NCI-H1048 (cell line): ENCODE results near the gene ADD1.
"Not testable (repeated sequence)": the region's sequence is repeated elsewhere in the genome, so short reads cannot be mapped to it uniquely, and the experiment has no call there.

Experiments used
- DNase-seq: peaks from one replicate; lab custom pipeline; 2025; lab: John Stamatoyannopoulos, UW

ADD1 gene

DNA sequence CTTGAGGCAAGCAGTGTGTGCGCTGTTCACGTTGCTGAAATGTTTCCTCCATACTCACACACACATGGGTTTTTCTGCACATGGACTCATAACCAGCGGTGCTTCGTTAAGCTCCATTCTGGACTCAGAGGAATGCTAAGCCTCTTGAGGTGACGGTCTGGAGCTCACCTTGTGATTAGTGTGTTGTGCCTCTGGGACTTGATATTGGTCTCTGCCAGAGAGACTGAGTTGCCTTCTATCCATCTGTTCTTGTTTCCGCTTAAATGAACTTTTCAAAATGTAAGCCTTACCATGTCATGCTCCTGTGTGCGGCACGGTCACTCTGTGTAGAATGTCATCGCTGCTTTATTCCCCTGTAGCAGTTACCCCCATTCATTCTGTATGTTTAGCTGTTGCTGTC lies 42.5 kb downstream of the ADD1 start:
- no peak for DNase-seq

- DNase-seq: no peak
These were observed 43.0 kb downstream of the ADD1 start for GRCh38 chr4:2886622-2887021.

DNA sequence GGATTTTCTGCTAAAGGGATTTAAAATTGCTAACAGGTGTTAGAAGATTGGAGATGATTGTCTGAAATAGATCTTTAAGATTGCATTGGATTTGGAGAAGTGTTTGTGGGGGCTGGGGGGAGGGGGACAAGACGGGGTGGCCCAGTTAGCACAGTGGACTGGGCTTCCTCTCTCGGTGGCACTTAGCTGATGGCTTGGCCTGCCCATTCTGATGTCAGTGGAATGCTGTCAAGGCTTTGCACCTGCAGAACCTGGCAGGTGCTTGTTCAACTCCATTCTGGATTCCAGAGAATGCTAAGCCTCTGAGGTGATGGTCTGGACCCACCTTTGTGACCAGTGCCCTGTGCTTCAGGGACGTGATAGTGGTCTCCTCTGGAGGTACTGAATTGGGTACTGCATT lies 43.7 kb downstream of the ADD1 start:
- DNase-seq: no peak

- DNase-seq: no peak
These were observed 45.2 kb downstream of the ADD1 start for GRCh38 chr4:2888886-2889285.

GRCh38 chr4:2891294-2891693 lies 47.6 kb downstream of the ADD1 start:
- DNase-seq: no peak

DNA sequence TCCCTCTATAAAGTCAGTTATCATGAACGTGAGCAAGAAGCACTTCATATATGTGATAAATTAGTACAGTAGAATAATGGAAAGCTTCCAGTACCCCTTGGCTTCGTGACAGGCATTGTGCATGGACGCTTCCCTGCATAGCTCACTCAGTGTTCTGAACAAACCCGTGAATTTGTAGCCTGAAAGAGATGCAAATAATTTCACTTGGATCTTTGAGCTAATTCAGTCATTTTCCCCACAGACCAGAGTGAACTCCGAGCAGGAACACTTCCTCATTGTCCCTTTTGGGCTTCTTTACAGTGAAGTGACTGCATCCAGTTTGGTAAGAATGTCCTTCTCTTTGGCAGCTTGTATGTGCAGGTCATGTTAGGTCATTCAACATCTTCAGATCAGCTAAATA lies 50.1 kb downstream of the ADD1 start:
- peak; percentile 27 for DNase-seq

GRCh38 chr4:2898001-2898400 lies 54.4 kb downstream of the ADD1 start:
- no peak for DNase-seq

- DNase-seq: no peak
These were observed 57.1 kb downstream of the ADD1 start for GRCh38 chr4:2900741-2901140.

- no peak for DNase-seq
These were observed 57.5 kb downstream of the ADD1 start for GRCh38 chr4:2901186-2901585.

GRCh38 chr4:2902126-2902525 lies 58.5 kb downstream of the ADD1 start:
- no peak for DNase-seq

GRCh38 chr4:2905544-2905943 lies 61.9 kb downstream of the ADD1 start:
- DNase-seq: no peak

DNA sequence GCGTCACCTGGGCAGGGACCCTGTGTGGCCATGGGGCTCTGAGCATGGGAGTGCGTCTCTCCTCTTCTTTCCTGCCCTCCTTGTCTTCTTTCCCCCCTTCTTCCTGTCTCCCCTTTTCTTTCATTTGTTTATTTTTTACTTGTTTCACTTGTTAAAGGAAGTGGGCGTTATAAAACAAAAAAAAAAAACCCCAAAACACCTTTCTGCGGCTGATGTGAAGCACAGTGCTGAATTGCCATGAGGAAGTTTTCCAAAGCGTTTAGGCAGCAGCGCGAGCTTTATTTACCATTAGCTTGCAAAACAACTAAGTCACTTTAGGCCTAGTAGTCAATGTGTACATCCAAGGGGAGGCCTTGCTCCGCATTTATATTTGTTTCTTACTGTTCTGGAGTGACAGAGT lies 62.6 kb downstream of the ADD1 start:
- DNase-seq: no peak

DNA sequence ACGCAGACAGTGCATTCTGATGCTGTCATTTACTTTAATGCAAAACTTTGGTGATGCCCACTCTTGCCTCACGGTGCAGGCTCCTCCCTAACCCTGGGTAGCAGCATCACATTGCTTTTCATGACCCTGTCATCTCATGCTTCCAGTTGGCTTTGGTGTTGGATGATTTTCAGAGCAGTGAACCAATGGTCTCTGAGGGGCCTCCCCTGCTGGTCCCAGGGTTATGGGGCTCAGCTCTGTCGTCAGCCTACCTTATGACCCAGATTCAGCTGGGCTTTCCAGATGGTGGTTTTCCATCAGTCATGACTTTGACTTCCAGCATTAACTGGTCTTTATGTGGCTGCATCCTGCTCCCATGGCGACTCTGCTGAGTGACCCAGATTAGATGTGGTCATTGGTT lies 63.6 kb downstream of the ADD1 start:
- no peak for DNase-seq

DNA sequence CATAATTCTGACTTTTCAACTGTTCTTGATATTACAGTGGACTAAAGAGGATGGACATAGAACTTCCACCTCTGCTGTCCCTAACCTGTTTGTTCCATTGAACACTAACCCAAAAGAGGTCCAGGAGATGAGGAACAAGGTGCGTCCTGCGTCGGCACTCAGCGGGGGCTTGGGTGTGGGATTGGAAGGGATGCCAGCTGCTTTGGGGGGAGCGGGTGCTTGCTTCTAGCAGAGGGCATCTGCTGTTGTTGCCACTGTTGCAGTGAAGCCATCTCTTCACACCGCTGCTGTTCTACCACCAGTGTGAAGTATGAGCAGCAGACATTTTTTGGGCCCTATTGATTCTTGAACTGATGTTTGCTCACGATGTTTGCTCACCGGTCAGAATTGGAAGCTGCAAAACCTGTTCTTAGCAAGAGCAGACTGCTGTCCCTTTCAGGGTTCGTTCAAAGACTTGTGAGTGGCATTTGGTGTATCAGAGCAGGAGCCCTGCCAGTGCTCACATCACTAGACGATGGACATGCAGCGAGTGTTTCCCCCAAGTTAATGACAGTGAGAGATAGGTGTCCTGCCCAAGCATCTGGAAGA lies 64.2 kb downstream of the ADD1 start:
- no peak for DNase-seq

DNA sequence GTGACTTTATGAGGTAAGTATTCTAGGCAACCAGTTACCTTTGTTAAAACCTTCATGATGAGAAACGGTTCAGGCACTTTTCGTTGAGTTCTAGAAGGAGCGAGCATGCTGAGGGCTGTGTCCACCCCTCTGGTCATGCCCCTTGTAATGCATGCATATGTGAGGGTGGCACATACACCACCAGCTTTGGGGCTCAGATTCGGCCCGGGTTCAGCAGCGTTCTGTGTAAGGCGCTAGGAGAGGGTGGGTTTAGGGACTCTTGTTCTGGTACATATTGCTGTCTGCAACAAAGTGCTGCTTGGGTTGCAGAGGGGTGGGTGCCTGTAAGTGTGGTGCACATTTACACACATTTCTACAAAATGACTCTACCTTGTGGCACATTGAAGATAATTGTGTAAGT lies 65.0 kb downstream of the ADD1 start:
- no peak for DNase-seq

DNA sequence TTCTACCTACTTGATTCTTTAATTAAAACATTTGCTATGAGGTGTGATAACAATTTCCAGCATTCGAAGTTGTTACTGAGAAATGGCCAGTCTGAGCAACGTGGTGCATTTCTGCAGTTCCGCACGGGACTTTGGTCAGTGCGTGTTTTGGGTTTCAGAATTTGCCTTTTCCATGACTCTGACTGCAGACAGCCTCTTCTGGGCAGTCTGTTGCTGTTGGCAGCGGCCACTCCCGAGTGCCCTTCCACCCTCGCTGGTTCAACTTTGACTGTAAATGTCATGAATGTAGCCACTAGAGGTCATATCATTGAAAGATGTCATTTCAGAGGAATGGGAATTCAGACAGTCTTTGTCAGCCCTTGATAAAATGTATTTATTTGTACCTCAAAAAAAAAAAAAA lies 65.9 kb downstream of the ADD1 start:
- no peak for DNase-seq

GRCh38 chr4:2910409-2910808 lies 66.8 kb downstream of the ADD1 start:
- no peak for DNase-seq

GRCh38 chr4:2911868-2912267 lies 68.2 kb downstream of the ADD1 start:
- DNase-seq: no peak

DNA sequence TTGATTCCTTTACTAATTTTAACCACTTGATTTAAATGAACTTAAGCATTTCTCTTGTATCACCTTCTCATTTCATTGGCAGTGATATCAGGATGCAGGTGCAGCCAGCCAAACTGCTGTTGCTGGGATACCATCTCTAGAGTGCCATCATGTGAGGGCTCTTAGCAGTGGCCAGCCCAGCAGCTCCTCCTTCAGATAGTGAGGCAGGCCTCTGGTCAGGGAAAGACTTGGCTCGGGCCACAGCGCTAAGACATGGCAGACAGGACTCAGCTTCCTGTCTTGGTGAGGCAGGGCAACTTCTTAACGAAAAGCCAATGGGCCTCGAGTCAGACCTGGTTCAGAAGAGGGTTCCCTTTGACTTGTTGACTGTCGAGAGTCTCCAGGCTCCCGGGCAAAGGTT lies 69.5 kb downstream of the ADD1 start:
- DNase-seq: no peak

DNA sequence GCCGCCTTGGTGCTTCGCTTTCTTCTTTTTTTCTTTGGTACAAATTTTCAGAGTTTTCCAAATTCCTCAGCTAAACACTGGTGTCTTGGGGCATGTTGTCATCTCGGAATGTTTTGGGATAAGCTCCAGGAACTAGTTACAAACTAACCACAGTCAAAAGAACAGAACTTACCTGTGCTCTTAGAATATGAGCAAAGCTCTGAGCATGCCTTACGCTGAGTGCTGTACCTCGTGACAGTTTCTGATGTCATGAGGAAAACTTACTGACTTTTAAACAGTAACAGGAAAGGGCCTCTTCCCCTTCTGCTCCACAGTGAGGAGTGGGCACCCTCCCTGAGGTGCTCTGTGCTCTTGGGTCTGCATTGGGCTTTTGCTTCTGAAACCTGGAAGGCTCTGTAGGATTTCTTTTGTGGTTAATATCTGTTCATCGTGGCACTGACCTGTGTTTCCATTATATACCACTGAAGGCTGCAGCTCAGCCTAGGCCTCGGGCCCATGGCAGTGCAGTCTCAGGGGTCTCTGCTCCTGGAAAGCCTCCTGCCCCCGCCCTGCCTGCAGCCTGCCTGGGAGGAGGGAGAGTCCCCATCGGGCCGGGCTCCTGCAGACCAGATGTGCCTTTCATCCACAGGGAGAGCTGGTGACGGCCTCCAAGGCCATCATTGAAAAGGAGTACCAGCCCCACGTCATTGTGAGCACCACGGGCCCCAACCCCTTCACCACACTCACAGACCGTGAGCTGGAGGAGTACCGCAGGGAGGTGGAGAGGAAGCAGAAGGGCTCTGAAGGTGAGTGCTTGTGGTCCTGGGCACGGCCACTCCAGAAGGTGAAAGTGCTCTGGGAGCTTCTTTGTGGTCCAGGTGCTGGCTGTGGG lies 70.8 kb downstream of the ADD1 start:
- no peak for DNase-seq

DNA sequence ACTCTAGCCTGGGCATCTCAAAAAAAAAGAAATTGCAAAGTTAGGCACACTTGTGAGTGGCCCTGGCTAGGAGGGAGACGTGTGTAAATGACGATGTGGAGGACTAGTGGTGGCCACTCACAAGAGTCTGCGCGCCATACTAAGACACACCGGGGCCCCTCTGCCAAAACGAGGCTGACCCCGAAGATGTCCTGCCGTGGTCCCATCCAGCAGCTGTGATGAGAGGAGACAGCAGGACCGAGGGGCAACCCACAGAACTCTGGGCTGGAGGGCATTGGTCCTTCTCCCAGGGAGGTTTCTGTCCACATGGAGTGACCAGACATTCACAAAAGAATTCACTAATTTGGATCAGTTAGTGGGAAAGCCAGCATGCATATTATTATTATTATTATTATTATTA lies 72.1 kb downstream of the ADD1 start:
- no peak for DNase-seq

- not testable (repeated sequence) for DNase-seq
These were observed 73.1 kb downstream of the ADD1 start for GRCh38 chr4:2916696-2917095.

DNA sequence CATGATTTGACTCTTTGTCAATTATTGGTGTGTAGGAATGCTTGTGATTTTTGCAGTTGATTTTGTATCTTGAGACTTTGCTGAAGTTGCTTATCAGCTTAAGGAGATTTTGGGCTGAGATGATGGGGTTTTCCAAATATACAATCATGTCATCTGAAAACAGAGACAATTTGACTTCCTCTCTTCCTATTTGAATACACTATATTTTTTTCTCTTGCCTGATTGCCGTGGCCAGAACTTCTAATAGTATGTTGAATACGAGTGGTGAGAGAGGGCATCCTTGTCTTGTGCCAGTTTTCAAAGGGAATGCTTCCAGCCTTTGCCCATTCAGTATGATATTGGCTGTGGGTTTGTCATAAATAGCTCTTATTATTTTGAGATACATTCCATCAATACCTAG lies 74.7 kb downstream of the ADD1 start:
- DNase-seq: not testable (repeated sequence)

GRCh38 chr4:2918714-2919113 lies 75.1 kb downstream of the ADD1 start:
- DNase-seq: not testable (repeated sequence)
